GM18951 (cell line): ENCODE measurements around the gene LASP1.

Experiments used
- POLR2A ChIP-seq: IDR thresholded peaks from 4 replicates; pipeline ENCODE4 v1.6.1; 2011; ENCODE audit warnings: mild to moderate bottlenecking; ENCODE audit not compliant: insufficient read length, insufficient read depth; ENCODE audit errors: extremely low read depth
- in situ Hi-C: fragments of 300-500 bp; cut with MboI; formaldehyde crosslinking; loops from one replicate; pipeline ENCODE4 v1.12.0; 2022; ENCODE audit warnings: low sequenced_read_pairs, mixed read lengths, inconsistent platforms; ENCODE audit not compliant: unreplicated experiment

LASP1 gene

DNA sequence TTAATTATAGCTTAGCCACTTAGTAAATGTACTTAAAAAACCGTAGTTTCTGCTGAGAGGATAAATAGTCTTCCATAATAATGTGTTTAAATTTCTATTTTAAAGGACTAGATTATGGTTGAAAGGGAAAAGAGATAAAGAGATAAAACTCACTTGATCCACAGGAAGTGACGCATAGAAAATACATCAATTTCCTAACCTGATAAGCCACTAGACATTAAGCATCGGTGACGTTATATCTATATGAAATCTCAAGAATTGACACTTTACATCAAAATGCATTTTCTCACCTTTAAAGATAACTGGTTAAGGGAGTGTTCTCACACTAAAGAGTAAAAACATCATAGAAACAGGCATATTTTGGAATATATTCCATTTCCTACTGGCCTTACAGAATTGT, 91.6 kb downstream of the LASP1 start:
- in situ Hi-C loops: no loop called here
- TF ChIP-seq POLR2A: no peak

DNA sequence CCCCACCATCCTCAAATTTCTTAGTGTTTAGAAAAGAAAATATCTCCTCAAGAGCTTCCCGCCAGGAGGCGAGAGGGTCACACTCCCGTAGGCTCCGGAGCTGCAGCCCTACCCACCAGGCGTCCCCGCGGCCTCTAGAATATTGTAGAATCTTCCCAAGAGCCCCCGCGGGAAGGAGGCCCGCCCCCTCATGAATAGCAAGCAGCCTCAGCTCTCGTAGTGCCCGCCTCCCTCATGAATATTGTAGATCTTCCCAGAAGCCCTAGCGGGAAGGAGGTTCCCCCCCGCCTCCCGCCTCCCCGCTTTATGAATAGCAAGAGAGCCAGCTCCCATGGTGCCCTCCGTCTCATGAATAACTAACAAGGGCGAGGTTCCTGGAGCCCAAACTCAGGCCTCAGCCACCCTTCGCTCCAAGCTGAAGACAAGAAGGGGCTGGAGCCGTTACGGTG, 97.5 kb downstream of the LASP1 start, which contains the start of gene FBXO47:
FBXO47 (minus strand) TSS at position 114 of the 449 bp plus-strand sequence. CDS start 4,378 bp downstream, outside the sequence.
- in situ Hi-C loops: no loop called here
- no peak for TF ChIP-seq POLR2A

DNA sequence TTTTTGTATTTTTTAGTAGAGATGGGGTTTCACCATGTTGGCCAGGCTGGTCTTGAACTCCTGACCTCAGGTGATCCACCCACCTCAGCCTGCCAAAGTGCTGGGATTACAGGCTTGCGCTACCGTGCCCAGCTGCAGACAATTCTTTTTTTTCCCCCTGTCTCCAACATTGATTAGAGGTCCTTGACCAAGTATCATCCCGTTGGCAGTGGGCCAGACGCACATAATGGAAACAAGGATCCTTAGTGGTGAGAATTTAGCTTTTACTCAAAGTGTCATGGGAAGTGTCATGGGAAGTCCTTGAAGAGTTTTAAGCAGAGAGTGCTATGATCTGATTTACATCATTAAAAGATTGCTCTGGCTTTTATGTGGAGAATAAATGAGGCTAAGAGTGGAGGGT, 99.4 kb downstream of the LASP1 start:
- no peak for TF ChIP-seq POLR2A
- in situ Hi-C loops: no loop called here

DNA sequence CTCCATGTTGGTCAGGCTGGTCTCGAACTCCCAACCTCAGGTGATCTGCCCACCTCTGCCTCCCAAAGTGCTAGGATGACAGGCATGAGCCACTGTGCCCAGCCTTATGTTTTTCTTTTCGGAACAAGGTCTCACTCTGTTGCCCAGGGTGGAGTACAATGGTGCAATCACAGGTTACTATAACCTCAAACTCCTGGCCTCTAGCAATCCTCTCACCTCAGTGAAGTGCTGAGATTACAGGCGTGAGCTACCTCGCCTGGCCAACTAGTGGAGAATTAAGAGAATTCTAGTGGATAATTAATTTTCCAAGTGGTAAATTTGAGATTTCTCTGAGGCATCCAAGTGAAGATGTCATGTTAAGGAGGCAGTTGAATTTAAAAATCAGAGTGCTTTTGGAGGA, 100.3 kb downstream of the LASP1 start:
- in situ Hi-C loops: no loop called here
- TF ChIP-seq POLR2A: no peak

DNA sequence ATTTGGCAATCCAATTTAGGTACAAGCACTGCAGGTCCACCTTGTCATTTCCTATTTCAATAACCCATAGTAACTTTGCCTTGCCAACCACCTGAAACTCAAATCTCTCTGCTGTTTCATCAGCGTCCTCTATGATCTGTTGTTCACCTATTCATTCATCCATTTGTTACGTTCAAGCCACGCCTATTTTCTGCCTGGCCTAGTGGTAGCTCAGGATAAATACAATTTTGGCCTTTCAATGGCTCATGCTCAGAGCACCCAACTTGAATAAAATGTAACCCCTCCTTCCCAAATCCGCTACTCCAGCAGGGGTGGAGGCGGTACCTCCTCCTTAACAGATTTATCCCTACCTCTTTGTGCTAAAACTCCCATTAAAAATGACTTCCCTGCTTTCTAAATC, 100.9 kb downstream of the LASP1 start:
- in situ Hi-C loops: no loop called here
- no peak for TF ChIP-seq POLR2A
